SK-N-MC (cell line): Measurements from ENCODE around the gene GSAP.

Source experiments
- DNase-seq: peaks from one replicate; pipeline ENCODE4 v3.0.0-alpha.2; 2011; ENCODE audit warnings: low read depth, low spot score
- H3K27ac ChIP-seq: fragments of 200-600 bp; sonication (generic); 2 replicates; pipeline ENCODE4 v1.5.1; 2016; ENCODE audit warnings: mixed run types
- H3K36me3 ChIP-seq: fragments of 200-600 bp; sonication (generic); 2 replicates; pipeline ENCODE4 v1.6.1; 2017; ENCODE audit warnings: antibody characterized with exemption, low read length, mixed read lengths; ENCODE audit not compliant: insufficient read depth
- H3K4me3 ChIP-seq: fragments of 200-600 bp; sonication (generic); 2 replicates; pipeline ENCODE4 v1.5.1; 2016
- H3K9ac ChIP-seq: fragments of 200-600 bp; sonication (generic); 2 replicates; pipeline ENCODE4 v1.8.0; 2017; ENCODE audit warnings: mixed run types, mixed read lengths; ENCODE audit not compliant: insufficient read length
- H3K9me3 ChIP-seq: fragments of 200-600 bp; sonication (generic); 2 replicates; pipeline ENCODE4 v1.6.1; 2017; ENCODE audit warnings: low read depth, mild to moderate bottlenecking, antibody characterized with exemption, low read length, moderate library complexity, mixed read lengths
- EZH2 ChIP-seq: fragments of 200-600 bp; sonication (generic); IDR thresholded peaks from one replicate; pipeline ENCODE4 v1.6.1; 2017; ENCODE audit warnings: antibody characterized with exemption
- FOXP2 ChIP-seq: optimal IDR thresholded peaks from 2 replicates; pipeline ENCODE3; 2011; ENCODE audit warnings: mild to moderate bottlenecking, moderate library complexity; ENCODE audit not compliant: insufficient read depth; ENCODE audit errors: extremely low read length, control extremely low read depth
- POLR2AphosphoS5 ChIP-seq: IDR thresholded peaks from 2 replicates; pipeline ENCODE4 v1.6.1; 2012; ENCODE audit warnings: mild to moderate bottlenecking, low read depth, low read length, borderline replicate concordance

Gene GSAP

GRCh38 chr7:77417801-77418200 is 1.7 kb upstream of the GSAP start:
- TF ChIP-seq POLR2AphosphoS5 (no peak), FOXP2 (no peak), EZH2 (no peak)
- H3K4me3 ChIP-seq: no peak overlapping the region
- no peak for DNase-seq
- no peak overlapping the region for H3K9ac ChIP-seq
- H3K27ac ChIP-seq: no peak overlapping the region
- H3K36me3 ChIP-seq: no peaks in the 10 kb centered on the region
- no peaks in the 10 kb centered on the region for H3K9me3 ChIP-seq

GRCh38 chr7:77416621-77417371 is 647 bp upstream of the GSAP start:
- H3K9ac ChIP-seq: no peak overlapping the region
- no peak overlapping the region for H3K27ac ChIP-seq
- no peak for DNase-seq
- H3K4me3 ChIP-seq: no peak overlapping the region
- no peaks in the 10 kb centered on the region for H3K36me3 ChIP-seq
- TF ChIP-seq FOXP2: no peak
- TF ChIP-seq EZH2: no peak
- TF ChIP-seq POLR2AphosphoS5: no peak
- H3K9me3 ChIP-seq: no peaks in the 10 kb centered on the region

GRCh38 chr7:77415476-77415822 is 700 bp downstream of the GSAP start:
- Histone ChIP-seq H3K27ac (no peak overlapping the region), H3K4me3 (peak overlapping the region; percentile 40), H3K36me3 (no peaks in the 10 kb centered on the region), H3K9ac (no peak overlapping the region), H3K9me3 (no peaks in the 10 kb centered on the region)
- DNase-seq: no peak
- TF ChIP-seq POLR2AphosphoS5: no peak
- TF ChIP-seq EZH2: no peak
- TF ChIP-seq FOXP2: no peak

- TF ChIP-seq POLR2AphosphoS5: no peak
- TF ChIP-seq EZH2: no peak
- TF ChIP-seq FOXP2: no peak
- Histone ChIP-seq H3K36me3 (no peaks in the 10 kb centered on the region), H3K4me3 (no peak overlapping the region), H3K27ac (no peak overlapping the region), H3K9ac (no peak overlapping the region), H3K9me3 (no peaks in the 10 kb centered on the region)
- no peak for DNase-seq
Measured at GRCh38 chr7:77413861-77414424, 2.2 kb downstream of the GSAP start.

GRCh38 chr7:77413128-77413527 is 3.0 kb downstream of the GSAP start:
- no peak overlapping the region for H3K9ac ChIP-seq
- H3K4me3 ChIP-seq: no peak overlapping the region
- H3K27ac ChIP-seq: no peak overlapping the region
- no peaks in the 10 kb centered on the region for H3K9me3 ChIP-seq
- no peaks in the 10 kb centered on the region for H3K36me3 ChIP-seq
- TF ChIP-seq POLR2AphosphoS5 (no peak), FOXP2 (no peak), EZH2 (no peak)
- no peak for DNase-seq

- no peak for DNase-seq
- H3K9ac ChIP-seq: no peak overlapping the region
- no peak for TF ChIP-seq POLR2AphosphoS5
- no peak for TF ChIP-seq EZH2
- no peak for TF ChIP-seq FOXP2
- H3K9me3 ChIP-seq: no peaks in the 10 kb centered on the region
- H3K27ac ChIP-seq: no peak overlapping the region
- H3K4me3 ChIP-seq: no peak overlapping the region
- no peaks in the 10 kb centered on the region for H3K36me3 ChIP-seq
Measured at GRCh38 chr7:77409739-77410547, 6.2 kb downstream of the GSAP start.

- H3K4me3 ChIP-seq: no peak overlapping the region
- no peak overlapping the region for H3K9ac ChIP-seq
- no peaks in the 10 kb centered on the region for H3K36me3 ChIP-seq
- H3K27ac ChIP-seq: no peak overlapping the region
- TF ChIP-seq FOXP2: no peak
- no peak for TF ChIP-seq EZH2
- no peak for TF ChIP-seq POLR2AphosphoS5
- no peak for DNase-seq
- no peaks in the 10 kb centered on the region for H3K9me3 ChIP-seq
Measured at GRCh38 chr7:77409005-77409738, 7.0 kb downstream of the GSAP start.

GRCh38 chr7:77407906-77408305 is 8.2 kb downstream of the GSAP start:
- Histone ChIP-seq H3K27ac (no peak overlapping the region), H3K9ac (no peak overlapping the region), H3K36me3 (no peaks in the 10 kb centered on the region), H3K9me3 (no peaks in the 10 kb centered on the region), H3K4me3 (no peak overlapping the region)
- DNase-seq: no peak
- TF ChIP-seq FOXP2 (no peak), POLR2AphosphoS5 (no peak), EZH2 (no peak)
